HepG2 (cell line): ENCODE data around the gene MORF4L2. TPM values are rescaled to one million over a fixed set of nuclear protein-coding genes. Genes with fewer than 3 reads are reported as not detected.

Source experiments
- GLI4 ChIP-seq: sonication (generic); formaldehyde crosslinking; IDR thresholded peaks from 2 replicates; pipeline ENCODE4 v1.5.1; 2020; ENCODE audit warnings: missing genetic modification reagents, mild to moderate bottlenecking, moderate library complexity, borderline replicate concordance
- HNF4G ChIP-seq, 2 experiments: sonication (generic) in 1 of 2; formaldehyde crosslinking in 1 of 2; IDR thresholded peaks; 2 replicates each; pipeline versions ENCODE4 v1.4.0 to v1.6.1; 2011 to 2020; ENCODE audit warnings: borderline replicate concordance in 2 of 2, low read depth in 2 of 2, mild to moderate bottlenecking in 2 of 2, low read length in 1 of 2, missing genetic modification reagents in 1 of 2, moderate library complexity in 1 of 2
- KAT2B ChIP-seq: fragments of 150-350 bp; IDR thresholded peaks from 2 replicates; pipeline ENCODE4 v1.6.1; 2014; ENCODE audit warnings: low read depth, low read length, borderline replicate concordance
- MAFF ChIP-seq: IDR thresholded peaks from 2 replicates; pipeline ENCODE4 v1.6.1; 2011; ENCODE audit warnings: low read depth, low read length, improper control_type of control experiment
- TARDBP ChIP-seq: sonication (generic); formaldehyde crosslinking; IDR thresholded peaks from 2 replicates; pipeline ENCODE4 v1.8.0; 2022; ENCODE audit warnings: mild to moderate bottlenecking, missing genetic modification reagents
- ZNF296 ChIP-seq: sonication (generic); formaldehyde crosslinking; conservative IDR thresholded peaks from 2 replicates; pipeline ENCODE4 v1.5.0; 2020; ENCODE audit warnings: mild to moderate bottlenecking, missing genetic modification reagents
- ZNF501 ChIP-seq: sonication (generic); formaldehyde crosslinking; IDR thresholded peaks from 2 replicates; pipeline ENCODE4 v1.5.1; 2020; ENCODE audit warnings: mild to moderate bottlenecking, moderate library complexity, missing genetic modification reagents
- ZNF557 ChIP-seq: sonication (generic); formaldehyde crosslinking; IDR thresholded peaks from 2 replicates; pipeline ENCODE4 v1.4.0; 2020; ENCODE audit warnings: missing genetic modification reagents
- ZNF562 ChIP-seq: sonication (generic); formaldehyde crosslinking; IDR thresholded peaks from 2 replicates; pipeline ENCODE4 v1.8.0; 2022; ENCODE audit warnings: missing genetic modification reagents, borderline replicate concordance
- ZNF644 ChIP-seq: IDR thresholded peaks from 2 replicates; pipeline ENCODE4 v1.6.1; 2016; ENCODE audit warnings: low read depth
- ZNF768 ChIP-seq: sonication (generic); formaldehyde crosslinking; IDR thresholded peaks from 2 replicates; pipeline ENCODE4 v1.4.0; 2020; ENCODE audit warnings: missing genetic modification reagents
- ZNF788 ChIP-seq: sonication (generic); formaldehyde crosslinking; IDR thresholded peaks from 2 replicates; pipeline ENCODE4 v1.5.0; 2020; ENCODE audit warnings: mild to moderate bottlenecking, missing genetic modification reagents, borderline replicate concordance
- polyA plus RNA-seq, 8 experiments: library from polyadenylated mRNA; depleted of rRNA in 3 of 8; stranded (reverse) in 7 of 8; unstranded in 1 of 8; fragments of >200 nt; fragmentation: Illumina TruSeq in 4 of 8; extraction: Trizol in 4 of 8; gene quantifications; 2 replicates each; pipeline versions ENCODE4 v1.2.1 to v1.2.3, GENCODE V29; 2011 to 2016; ENCODE audit warnings: low read depth in 4 of 8, missing spikeins in 1 of 8, mixed read lengths in 1 of 8; ENCODE audit not compliant: insufficient read depth in 1 of 8
- total RNA-seq, 5 experiments: library from RNA; depleted of rRNA; stranded (reverse); fragments of >200 nt; fragmentation: Illumina TruSeq; extraction: Trizol; gene quantifications; 2 replicates each; pipeline ENCODE4 v1.2.3, GENCODE V29; 2016; ENCODE audit warnings: low read depth in 1 of 5
- TF ChIP-seq, protein P1 (sequence below): sonication (generic); formaldehyde crosslinking; IDR thresholded peaks from 2 replicates; pipeline ENCODE4 v1.9.0; 2021; ENCODE audit warnings: missing genetic modification reagents, mild to moderate bottlenecking, borderline replicate concordance
- TF ChIP-seq, protein P2 (sequence below): sonication (generic); formaldehyde crosslinking; IDR thresholded peaks from 2 replicates; pipeline ENCODE4 v1.4.0; 2020; ENCODE audit warnings: missing genetic modification reagents
- TF ChIP-seq, protein P3 (sequence below): IDR thresholded peaks from 2 replicates; pipeline ENCODE4 v1.6.1; 2016; ENCODE audit warnings: control low read depth
- TF ChIP-seq, protein P4 (sequence below): sonication (generic); formaldehyde crosslinking; IDR thresholded peaks from 2 replicates; pipeline ENCODE4 v1.4.0; 2020; ENCODE audit warnings: mild to moderate bottlenecking, missing genetic modification reagents
- TF ChIP-seq, protein P5 (sequence below): sonication (generic); formaldehyde crosslinking; IDR thresholded peaks from 2 replicates; pipeline ENCODE4 v1.8.0; 2022; ENCODE audit warnings: low read depth, missing genetic modification reagents

Gene MORF4L2
- total and polyA plus RNA-seq, 2 of the 13 experiments (the other 11 are each of a cell fraction or from before 2014, with no cell fraction given), result 358 to 469 TPM

DNA sequence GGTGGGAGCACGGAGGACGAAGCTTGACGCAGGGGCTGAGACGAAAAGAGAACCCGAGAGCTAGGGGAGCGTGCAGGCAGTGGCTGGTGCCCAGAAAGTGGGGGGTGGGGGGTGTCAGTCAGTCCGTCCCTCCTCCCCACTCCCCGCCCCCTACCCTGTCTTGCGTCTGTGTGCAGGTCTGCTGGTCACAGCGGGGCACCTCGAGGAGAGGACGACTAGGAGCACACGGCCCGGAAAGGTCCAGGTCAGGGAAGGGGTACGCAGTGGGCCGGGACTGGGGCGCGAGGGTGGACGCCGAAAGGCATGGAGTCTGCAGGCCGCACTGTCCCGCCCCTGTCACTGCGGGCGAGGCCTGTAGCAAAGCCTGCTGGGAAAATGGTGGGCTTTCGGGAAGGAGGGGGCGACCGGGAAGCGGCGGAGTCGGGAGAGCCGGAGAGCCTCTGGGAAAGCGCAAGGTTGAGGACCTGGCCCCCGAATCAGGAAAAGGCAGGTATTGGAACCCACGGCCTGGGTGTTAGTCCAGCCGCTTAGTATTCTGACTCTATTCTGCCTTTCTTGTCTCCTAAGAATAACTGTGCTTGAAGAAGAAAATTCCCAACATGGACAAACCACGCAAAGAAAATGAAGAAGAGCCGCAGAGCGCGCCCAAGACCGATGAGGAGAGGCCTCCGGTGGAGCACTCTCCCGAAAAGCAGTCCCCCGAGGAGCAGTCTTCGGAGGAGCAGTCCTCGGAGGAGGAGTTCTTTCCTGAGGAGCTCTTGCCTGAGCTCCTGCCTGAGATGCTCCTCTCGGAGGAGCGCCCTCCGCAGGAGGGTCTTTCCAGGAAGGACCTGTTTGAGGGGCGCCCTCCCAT lies 57.0 kb downstream of the MORF4L2 start (continued):
- TF ChIP-seq ZNF788 (CRISPR knock-in tag) (0 out of 2 replicates have a peak, but pooled peaks have one; percentile 17), ZNF768 (CRISPR knock-in tag) (no peak), HNF4G (IDR thresholded peaks at IDR 0.05; ENCODE audit: borderline replicate concordance, low read depth, low read length) (no peak), HNF4G (CRISPR knock-in tag; IDR thresholded peaks at IDR 0.05; ENCODE audit: borderline replicate concordance, low read depth) (no peak), GLI4 (CRISPR knock-in tag) (no peak), ZNF501 (CRISPR knock-in tag) (no peak), ZNF644 (no peak), ZNF557 (CRISPR knock-in tag) (no peak), ZNF562 (CRISPR knock-in tag) (no peak), TARDBP (peak; percentile 37; the same call in 1 of the 2 replicates), ZNF296 (no peak), KAT2B (no peak), MAFF (no peak)
- TF ChIP-seq, protein P1, sequence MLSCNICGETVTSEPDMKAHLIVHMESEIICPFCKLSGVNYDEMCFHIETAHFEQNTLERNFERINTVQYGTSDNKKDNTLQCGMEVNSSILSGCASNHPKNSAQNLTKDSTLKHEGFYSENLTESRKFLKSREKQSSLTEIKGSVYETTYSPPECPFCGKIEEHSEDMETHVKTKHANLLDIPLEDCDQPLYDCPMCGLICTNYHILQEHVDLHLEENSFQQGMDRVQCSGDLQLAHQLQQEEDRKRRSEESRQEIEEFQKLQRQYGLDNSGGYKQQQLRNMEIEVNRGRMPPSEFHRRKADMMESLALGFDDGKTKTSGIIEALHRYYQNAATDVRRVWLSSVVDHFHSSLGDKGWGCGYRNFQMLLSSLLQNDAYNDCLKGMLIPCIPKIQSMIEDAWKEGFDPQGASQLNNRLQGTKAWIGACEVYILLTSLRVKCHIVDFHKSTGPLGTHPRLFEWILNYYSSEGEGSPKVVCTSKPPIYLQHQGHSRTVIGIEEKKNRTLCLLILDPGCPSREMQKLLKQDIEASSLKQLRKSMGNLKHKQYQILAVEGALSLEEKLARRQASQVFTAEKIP (CRISPR knock-in tag), result no peak
- TF ChIP-seq, protein P2, sequence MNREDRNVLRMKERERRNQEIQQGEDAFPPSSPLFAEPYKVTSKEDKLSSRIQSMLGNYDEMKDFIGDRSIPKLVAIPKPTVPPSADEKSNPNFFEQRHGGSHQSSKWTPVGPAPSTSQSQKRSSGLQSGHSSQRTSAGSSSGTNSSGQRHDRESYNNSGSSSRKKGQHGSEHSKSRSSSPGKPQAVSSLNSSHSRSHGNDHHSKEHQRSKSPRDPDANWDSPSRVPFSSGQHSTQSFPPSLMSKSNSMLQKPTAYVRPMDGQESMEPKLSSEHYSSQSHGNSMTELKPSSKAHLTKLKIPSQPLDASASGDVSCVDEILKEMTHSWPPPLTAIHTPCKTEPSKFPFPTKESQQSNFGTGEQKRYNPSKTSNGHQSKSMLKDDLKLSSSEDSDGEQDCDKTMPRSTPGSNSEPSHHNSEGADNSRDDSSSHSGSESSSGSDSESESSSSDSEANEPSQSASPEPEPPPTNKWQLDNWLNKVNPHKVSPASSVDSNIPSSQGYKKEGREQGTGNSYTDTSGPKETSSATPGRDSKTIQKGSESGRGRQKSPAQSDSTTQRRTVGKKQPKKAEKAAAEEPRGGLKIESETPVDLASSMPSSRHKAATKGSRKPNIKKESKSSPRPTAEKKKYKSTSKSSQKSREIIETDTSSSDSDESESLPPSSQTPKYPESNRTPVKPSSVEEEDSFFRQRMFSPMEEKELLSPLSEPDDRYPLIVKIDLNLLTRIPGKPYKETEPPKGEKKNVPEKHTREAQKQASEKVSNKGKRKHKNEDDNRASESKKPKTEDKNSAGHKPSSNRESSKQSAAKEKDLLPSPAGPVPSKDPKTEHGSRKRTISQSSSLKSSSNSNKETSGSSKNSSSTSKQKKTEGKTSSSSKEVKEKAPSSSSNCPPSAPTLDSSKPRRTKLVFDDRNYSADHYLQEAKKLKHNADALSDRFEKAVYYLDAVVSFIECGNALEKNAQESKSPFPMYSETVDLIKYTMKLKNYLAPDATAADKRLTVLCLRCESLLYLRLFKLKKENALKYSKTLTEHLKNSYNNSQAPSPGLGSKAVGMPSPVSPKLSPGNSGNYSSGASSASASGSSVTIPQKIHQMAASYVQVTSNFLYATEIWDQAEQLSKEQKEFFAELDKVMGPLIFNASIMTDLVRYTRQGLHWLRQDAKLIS (CRISPR knock-in tag), result no peak
- TF ChIP-seq, protein P3, sequence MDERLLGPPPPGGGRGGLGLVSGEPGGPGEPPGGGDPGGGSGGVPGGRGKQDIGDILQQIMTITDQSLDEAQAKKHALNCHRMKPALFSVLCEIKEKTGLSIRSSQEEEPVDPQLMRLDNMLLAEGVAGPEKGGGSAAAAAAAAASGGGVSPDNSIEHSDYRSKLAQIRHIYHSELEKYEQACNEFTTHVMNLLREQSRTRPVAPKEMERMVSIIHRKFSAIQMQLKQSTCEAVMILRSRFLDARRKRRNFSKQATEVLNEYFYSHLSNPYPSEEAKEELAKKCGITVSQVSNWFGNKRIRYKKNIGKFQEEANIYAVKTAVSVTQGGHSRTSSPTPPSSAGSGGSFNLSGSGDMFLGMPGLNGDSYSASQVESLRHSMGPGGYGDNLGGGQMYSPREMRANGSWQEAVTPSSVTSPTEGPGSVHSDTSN, result no peak
- TF ChIP-seq, protein P4, sequence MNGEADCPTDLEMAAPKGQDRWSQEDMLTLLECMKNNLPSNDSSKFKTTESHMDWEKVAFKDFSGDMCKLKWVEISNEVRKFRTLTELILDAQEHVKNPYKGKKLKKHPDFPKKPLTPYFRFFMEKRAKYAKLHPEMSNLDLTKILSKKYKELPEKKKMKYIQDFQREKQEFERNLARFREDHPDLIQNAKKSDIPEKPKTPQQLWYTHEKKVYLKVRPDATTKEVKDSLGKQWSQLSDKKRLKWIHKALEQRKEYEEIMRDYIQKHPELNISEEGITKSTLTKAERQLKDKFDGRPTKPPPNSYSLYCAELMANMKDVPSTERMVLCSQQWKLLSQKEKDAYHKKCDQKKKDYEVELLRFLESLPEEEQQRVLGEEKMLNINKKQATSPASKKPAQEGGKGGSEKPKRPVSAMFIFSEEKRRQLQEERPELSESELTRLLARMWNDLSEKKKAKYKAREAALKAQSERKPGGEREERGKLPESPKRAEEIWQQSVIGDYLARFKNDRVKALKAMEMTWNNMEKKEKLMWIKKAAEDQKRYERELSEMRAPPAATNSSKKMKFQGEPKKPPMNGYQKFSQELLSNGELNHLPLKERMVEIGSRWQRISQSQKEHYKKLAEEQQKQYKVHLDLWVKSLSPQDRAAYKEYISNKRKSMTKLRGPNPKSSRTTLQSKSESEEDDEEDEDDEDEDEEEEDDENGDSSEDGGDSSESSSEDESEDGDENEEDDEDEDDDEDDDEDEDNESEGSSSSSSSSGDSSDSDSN (CRISPR knock-in tag), result 0 out of 2 replicates have a peak, but pooled peaks have one; percentile 28
- TF ChIP-seq, protein P5, sequence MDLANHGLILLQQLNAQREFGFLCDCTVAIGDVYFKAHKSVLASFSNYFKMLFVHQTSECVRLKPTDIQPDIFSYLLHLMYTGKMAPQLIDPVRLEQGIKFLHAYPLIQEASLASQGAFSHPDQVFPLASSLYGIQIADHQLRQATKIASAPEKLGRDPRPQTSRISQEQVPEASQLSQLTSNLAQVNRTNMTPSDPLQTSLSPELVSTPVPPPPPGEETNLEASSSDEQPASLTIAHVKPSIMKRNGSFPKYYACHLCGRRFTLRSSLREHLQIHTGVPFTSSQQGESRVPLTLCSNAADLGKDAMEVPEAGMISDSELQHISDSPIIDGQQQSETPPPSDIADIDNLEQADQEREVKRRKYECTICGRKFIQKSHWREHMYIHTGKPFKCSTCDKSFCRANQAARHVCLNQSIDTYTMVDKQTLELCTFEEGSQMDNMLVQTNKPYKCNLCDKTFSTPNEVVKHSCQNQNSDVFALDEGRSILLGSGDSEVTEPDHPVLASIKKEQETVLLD (CRISPR knock-in tag), result no peak
